Measurements from ENCODE around the gene CPNE2.

- TF ChIP-seq SIN3A (IDR thresholded peaks at IDR 0.05; ENCODE audit: borderline replicate concordance, insufficient read depth, low read length) (no peak), REST (IDR thresholded peaks at IDR 0.05; ENCODE audit: insufficient read depth in 1 of 2, low read depth in 2 of 2, low read length in 2 of 2) (no peak), TAF1 (IDR thresholded peaks at IDR 0.05; ENCODE audit: borderline replicate concordance, insufficient read depth, low read length) (no peak), POLR2AphosphoS5 (IDR thresholded peaks at IDR 0.05; ENCODE audit: low read depth, low read length) (no peak)
Measured at GRCh38 chr16:57191056-57191571, 98.7 kb downstream of the CPNE2 start.

Measured in PFSK-1 (cell line).